Hepatocyte (in vitro differentiated cells): Measurements from ENCODE around the gene SNX9.

Source experiments
- EZH2phosphoT487 ChIP-seq: fragments of 200-600 bp; sonication (generic); IDR thresholded peaks from one replicate; pipeline ENCODE4 v1.6.1; 2018; ENCODE audit warnings: antibody characterized with exemption, mild to moderate bottlenecking, low read depth, moderate library complexity; ENCODE audit not compliant: unreplicated experiment, severe bottlenecking
- TF ChIP-seq, protein P1 (sequence below): fragments of 200-600 bp; sonication (generic); IDR thresholded peaks from 2 replicates; pipeline ENCODE4 v1.5.1; 2016; ENCODE audit warnings: antibody characterized with exemption, mild to moderate bottlenecking; ENCODE audit not compliant: poor library complexity

DNA sequence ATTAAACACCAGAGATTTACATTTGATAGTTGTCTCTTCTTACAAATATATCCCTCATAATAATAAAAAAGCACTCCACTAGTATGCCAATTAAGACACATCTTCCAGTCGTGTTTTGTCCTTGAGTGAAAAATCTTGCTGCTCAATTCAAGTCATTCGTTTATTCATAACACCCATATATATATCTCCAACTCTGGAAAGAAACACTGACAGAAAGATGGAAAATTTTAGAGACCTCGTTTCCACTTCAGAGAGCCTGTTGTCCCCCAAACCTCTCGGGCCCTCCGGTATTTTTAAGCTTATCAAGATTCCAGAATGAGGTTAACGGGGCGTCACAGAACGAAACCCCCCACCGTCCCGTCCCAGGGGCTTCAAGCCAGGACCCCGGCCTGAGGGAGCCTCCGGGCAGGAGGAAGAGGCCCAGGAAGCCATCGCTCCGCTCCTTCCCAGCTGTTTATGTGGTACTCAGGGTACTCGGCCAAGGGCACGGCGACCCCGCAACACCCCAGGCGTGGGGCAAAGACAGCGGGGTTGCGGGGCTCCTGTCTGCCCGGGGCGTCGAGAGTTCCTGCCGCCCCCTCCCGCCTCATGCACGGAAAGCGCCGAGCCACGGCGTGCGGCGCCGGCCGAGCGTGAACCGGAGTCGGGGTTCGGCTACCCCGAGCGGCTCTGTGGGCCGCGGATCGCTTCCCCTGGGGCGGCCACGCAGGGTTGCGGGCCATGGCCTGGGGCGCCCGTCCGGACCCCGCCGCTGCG, 623 bp upstream of the SNX9 start:
- TF ChIP-seq, protein P1, sequence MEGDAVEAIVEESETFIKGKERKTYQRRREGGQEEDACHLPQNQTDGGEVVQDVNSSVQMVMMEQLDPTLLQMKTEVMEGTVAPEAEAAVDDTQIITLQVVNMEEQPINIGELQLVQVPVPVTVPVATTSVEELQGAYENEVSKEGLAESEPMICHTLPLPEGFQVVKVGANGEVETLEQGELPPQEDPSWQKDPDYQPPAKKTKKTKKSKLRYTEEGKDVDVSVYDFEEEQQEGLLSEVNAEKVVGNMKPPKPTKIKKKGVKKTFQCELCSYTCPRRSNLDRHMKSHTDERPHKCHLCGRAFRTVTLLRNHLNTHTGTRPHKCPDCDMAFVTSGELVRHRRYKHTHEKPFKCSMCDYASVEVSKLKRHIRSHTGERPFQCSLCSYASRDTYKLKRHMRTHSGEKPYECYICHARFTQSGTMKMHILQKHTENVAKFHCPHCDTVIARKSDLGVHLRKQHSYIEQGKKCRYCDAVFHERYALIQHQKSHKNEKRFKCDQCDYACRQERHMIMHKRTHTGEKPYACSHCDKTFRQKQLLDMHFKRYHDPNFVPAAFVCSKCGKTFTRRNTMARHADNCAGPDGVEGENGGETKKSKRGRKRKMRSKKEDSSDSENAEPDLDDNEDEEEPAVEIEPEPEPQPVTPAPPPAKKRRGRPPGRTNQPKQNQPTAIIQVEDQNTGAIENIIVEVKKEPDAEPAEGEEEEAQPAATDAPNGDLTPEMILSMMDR = no peak
- no peak for TF ChIP-seq EZH2phosphoT487
